Suprapubic skin (tissue), 4 donors: ENCODE data around the gene TNPO1.

Source experiments
- CTCF ChIP-seq, 2 donors: fragments of 200-600 bp in 1 of 2; fragments of 450-650 bp in 1 of 2; sonication (generic) in 1 of 2; IDR thresholded peaks; one replicate each; pipeline ENCODE4 v1.5.1; 2016 to 2019; ENCODE audit warnings: antibody characterized with exemption in 2 of 2, mild to moderate bottlenecking in 1 of 2, moderate library complexity in 1 of 2
- EP300 ChIP-seq: sonication (generic); formaldehyde crosslinking; IDR thresholded peaks from one replicate; pipeline ENCODE4 v1.6.1; 2017; ENCODE audit warnings: antibody characterized with exemption
- POLR2AphosphoS5 ChIP-seq, 3 donors: sonication (generic); formaldehyde crosslinking; IDR thresholded peaks; one replicate each; pipeline ENCODE4 v1.6.1; 2017; ENCODE audit warnings: antibody characterized with exemption in 3 of 3

GRCh38 chr5:72951671-72952468 lies 135.4 kb downstream of the TNPO1 start:
- TF ChIP-seq EP300 (no peak), CTCF (IDR thresholded peaks at IDR 0.05) (no peak), POLR2AphosphoS5 (IDR thresholded peaks at IDR 0.05) (no peak)
